ENCODE measurements around the gene MUSK. TPM values are rescaled to one million over a fixed set of nuclear protein-coding genes. Genes with fewer than 3 reads are reported as not detected.
A peak's percentile ranks its signal among the peaks of the same experiment; 100 is the strongest.

MUSK gene
- not detected in 2 replicates for total RNA-seq
- long read RNA-seq: 0 reads

DNA sequence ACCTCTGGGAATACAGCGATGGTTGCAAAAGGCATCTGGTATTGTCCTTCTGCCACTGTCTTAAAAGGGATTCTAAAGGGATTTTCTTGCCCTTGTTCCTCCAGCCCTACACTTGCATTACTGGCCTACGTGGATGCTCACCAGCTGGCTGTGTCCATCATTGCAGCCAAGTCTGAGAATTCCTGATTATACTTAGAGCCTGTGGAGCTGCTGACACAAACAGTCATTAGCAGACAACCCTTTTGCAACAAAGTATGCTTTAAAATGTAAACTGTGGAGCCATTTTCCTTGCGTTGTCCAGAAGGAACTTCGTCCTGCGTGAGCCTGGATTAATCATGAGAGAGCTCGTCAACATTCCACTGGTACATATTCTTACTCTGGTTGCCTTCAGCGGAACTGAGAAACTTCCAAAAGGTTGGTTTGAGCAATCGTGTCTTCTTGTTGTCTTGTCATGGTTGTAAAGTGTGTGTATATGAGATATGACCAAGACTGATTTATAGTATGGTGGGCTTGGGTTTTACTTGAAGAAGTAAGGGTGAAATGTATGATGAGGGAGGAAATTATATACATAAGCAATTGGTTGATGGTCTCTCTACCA is at the start of gene MUSK:
TSS of gene MUSK (plus strand) at position 222 of the 598 bp plus-strand sequence. CDS start at position 336, 114 bp downstream.
- peaks cover 2% of the 10 kb centered on the region for H3K4me1 Mint-ChIP-seq (ENCODE audit: low read depth)
- H3K27me3 Mint-ChIP-seq: no peaks in the 10 kb centered on the region
- H3K4me3 Mint-ChIP-seq (ENCODE audit: low read depth): no peak within 1 kb of the TSS
- TF ChIP-seq, protein P1, sequence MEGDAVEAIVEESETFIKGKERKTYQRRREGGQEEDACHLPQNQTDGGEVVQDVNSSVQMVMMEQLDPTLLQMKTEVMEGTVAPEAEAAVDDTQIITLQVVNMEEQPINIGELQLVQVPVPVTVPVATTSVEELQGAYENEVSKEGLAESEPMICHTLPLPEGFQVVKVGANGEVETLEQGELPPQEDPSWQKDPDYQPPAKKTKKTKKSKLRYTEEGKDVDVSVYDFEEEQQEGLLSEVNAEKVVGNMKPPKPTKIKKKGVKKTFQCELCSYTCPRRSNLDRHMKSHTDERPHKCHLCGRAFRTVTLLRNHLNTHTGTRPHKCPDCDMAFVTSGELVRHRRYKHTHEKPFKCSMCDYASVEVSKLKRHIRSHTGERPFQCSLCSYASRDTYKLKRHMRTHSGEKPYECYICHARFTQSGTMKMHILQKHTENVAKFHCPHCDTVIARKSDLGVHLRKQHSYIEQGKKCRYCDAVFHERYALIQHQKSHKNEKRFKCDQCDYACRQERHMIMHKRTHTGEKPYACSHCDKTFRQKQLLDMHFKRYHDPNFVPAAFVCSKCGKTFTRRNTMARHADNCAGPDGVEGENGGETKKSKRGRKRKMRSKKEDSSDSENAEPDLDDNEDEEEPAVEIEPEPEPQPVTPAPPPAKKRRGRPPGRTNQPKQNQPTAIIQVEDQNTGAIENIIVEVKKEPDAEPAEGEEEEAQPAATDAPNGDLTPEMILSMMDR (IDR thresholded peaks at IDR 0.05; ENCODE audit: unreplicated experiment): no peak
- no peaks in the 10 kb centered on the region for H3K9me3 Mint-ChIP-seq (ENCODE audit: low read depth)
- no peak within 1 kb of the TSS for H3K27ac Mint-ChIP-seq
- DNase-seq (ENCODE audit: low spot score, unreplicated experiment): no peak
- no peaks in the 10 kb centered on the region for H3K36me3 Mint-ChIP-seq (ENCODE audit: insufficient read depth)

DNA sequence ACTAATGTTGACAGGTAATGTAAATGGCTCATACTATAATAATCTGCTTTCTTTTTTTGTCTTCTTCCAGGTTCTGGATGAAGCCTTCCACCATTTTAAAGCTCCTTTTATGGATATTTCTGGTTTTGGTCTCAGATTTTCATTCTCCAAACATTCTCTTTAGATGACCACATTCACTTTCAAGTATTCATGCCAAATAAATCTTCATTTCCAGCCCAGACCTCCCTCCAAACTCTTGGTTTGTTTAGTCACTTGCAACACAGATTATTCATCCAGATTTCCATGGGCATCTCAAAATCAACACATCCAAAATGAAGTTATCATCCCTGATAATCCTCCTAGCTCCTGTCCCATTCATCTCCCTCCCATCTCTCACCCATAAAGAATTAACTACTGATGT is 48.8 kb upstream of the MUSK start:
- Mint-ChIP-seq H3K27me3 (peaks cover 9% of the 10 kb centered on the region), H3K27ac (no peak overlapping the region), H3K36me3 (ENCODE audit: insufficient read depth) (no peaks in the 10 kb centered on the region), H3K4me3 (ENCODE audit: low read depth) (no peak overlapping the region), H3K4me1 (ENCODE audit: low read depth) (no peaks in the 10 kb centered on the region), H3K9me3 (ENCODE audit: low read depth) (peaks cover under 1% of the 10 kb centered on the region)
- DNase-seq (ENCODE audit: low spot score, unreplicated experiment): no peak
- TF ChIP-seq, protein P1 (IDR thresholded peaks at IDR 0.05; ENCODE audit: unreplicated experiment): no peak

DNA sequence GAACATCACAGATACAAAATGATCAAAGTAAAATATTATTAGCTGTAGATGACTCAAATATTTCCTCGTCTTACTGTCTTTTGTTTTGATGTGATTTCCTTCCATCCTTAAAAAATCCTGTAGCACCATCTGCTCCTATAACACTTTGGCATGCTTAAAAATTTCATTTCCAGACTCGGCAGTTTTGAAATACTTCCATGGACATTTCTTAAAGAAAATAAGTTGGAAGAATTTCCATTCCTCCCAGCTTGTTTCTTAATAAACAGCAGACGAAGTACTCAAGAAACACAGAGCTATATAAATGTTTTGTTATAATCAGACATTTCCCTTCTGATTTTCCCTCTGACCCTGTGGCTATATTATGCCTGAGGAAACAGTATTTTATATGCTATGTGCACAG is 47.9 kb upstream of the MUSK start:
- no peaks in the 10 kb centered on the region for H3K36me3 Mint-ChIP-seq (ENCODE audit: insufficient read depth)
- TF ChIP-seq, protein P1 (IDR thresholded peaks at IDR 0.05; ENCODE audit: unreplicated experiment): no peak
- no peak overlapping the region for H3K27ac Mint-ChIP-seq
- no peaks in the 10 kb centered on the region for H3K4me1 Mint-ChIP-seq (ENCODE audit: low read depth)
- no peak for DNase-seq (ENCODE audit: low spot score, unreplicated experiment)
- H3K9me3 Mint-ChIP-seq (ENCODE audit: low read depth): no peaks in the 10 kb centered on the region
- peaks cover 9% of the 10 kb centered on the region for H3K27me3 Mint-ChIP-seq
- H3K4me3 Mint-ChIP-seq (ENCODE audit: low read depth): no peak overlapping the region

DNA sequence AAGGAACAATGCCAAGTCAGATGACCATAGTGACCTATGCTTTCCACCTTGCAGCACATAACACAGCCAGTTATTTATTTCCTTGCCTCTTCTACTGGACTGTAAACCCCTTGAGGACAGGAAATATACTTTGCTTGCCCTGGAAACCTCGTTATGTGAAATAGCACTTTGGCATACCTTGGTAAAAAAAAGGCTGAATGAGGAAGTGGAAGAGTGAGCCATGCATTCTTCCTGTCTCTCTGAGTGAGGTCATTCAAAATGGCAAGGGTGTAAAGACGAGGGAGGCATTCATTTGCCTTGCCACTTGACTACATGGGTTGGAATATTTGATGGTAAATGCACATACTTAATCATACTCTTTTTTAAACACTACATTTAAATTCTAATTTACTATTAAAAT is 46.2 kb upstream of the MUSK start:
- no peak for DNase-seq (ENCODE audit: low spot score, unreplicated experiment)
- TF ChIP-seq, protein P1 (IDR thresholded peaks at IDR 0.05; ENCODE audit: unreplicated experiment): no peak
- Mint-ChIP-seq H3K4me3 (ENCODE audit: low read depth) (no peak overlapping the region), H3K36me3 (ENCODE audit: insufficient read depth) (no peaks in the 10 kb centered on the region), H3K9me3 (ENCODE audit: low read depth) (no peaks in the 10 kb centered on the region), H3K27ac (no peak overlapping the region), H3K27me3 (peaks cover 9% of the 10 kb centered on the region), H3K4me1 (ENCODE audit: low read depth) (peaks cover 8% of the 10 kb centered on the region)

DNA sequence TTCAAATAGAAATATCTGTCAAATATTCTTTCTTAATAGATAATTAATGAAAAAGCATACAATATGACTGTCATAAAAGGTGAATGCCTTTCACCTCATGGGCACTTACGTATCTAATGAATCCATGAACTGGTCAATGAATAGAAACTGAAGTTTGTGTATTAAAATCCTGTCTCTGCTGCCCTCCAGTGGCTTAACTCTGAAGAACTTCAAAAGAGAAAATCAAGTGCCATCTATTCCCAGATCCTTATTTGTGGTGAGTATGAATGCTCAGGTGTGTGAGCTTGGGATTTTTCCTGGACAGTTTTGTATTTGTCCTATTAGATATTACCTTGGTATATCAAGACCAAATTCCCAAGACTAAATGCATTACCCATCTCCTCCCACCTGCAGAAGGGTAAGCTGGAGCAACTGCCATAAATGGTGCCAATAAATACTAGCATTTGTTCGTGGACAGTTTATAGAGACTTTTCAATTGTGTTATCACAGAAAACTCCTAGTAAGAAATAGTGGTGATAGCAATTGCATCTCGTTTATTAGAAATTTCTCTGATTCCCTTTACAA is 45.0 kb upstream of the MUSK start:
- DNase-seq (ENCODE audit: low spot score, unreplicated experiment): peak; percentile 33
- H3K4me1 Mint-ChIP-seq (ENCODE audit: low read depth): peaks cover 13% of the 10 kb centered on the region
- H3K27me3 Mint-ChIP-seq: peaks cover 9% of the 10 kb centered on the region
- TF ChIP-seq, protein P1 (IDR thresholded peaks at IDR 0.05; ENCODE audit: unreplicated experiment): peak; percentile 79
- no peaks in the 10 kb centered on the region for H3K36me3 Mint-ChIP-seq (ENCODE audit: insufficient read depth)
- H3K9me3 Mint-ChIP-seq (ENCODE audit: low read depth): no peaks in the 10 kb centered on the region
- H3K27ac Mint-ChIP-seq: no peak overlapping the region
- no peak overlapping the region for H3K4me3 Mint-ChIP-seq (ENCODE audit: low read depth)

Measured in progenitor cell of endocrine pancreas (in vitro differentiated cells).